PC-3 (cell line): Measurements from ENCODE around the gene ANKS1B. TPM values are rescaled to one million over a fixed set of nuclear protein-coding genes. Genes with fewer than 3 reads are reported as not detected.

Experiments
- ATAC-seq: fragments of 200-7000 bp; cut with Tn5 transposase; 2 replicates; pipeline ENCODE4 v1.9.1; 2020; ENCODE audit warnings: mild to moderate bottlenecking, moderate library complexity
- BruUV-seq: library from RNA; stranded (reverse); fragments of 400-500 nt; replicated peaks from 2 replicates; lab custom pipeline; 2021; lab: Mats Ljungman, UMichigan
- CTCF ChIA-PET: fragments of 300-600 bp; sonication (Branson Sonifier 250); formaldehyde crosslinking; loops from one replicate; lab custom pipeline; 2022; ENCODE audit warnings: antibody characterized with exemption; lab: Charles Lee
- POLR2A ChIA-PET: fragments of 300-600 bp; sonication (Branson Sonifier 250); formaldehyde crosslinking; loops from one replicate; lab custom pipeline; 2022; ENCODE audit warnings: antibody characterized with exemption; ENCODE audit not compliant: unreplicated experiment; lab: Charles Lee
- DNase-seq: peaks from one replicate; pipeline ENCODE4 v3.0.0-alpha.2; 2015
- H2AFZ ChIP-seq: fragments of 300-600 bp; sonication (generic); 2 replicates; pipeline ENCODE4 v1.6.0; 2016; ENCODE audit warnings: antibody characterized with exemption, low read length
- H3F3A ChIP-seq: fragments of 300-600 bp; sonication (generic); one replicate; pipeline ENCODE4 v1.6.0; 2017; ENCODE audit warnings: antibody characterized with exemption, low read length, control low read depth, mild to moderate bottlenecking; ENCODE audit not compliant: unreplicated experiment
- H3K27ac ChIP-seq: fragments of 300-600 bp; sonication (generic); 2 replicates; pipeline ENCODE4 v1.5.1; 2016; ENCODE audit warnings: mild to moderate bottlenecking, low read length
- H3K27me3 ChIP-seq: fragments of 300-600 bp; sonication (generic); 2 replicates; pipeline ENCODE4 v1.6.1; 2016; ENCODE audit warnings: low read length, mixed read lengths
- H3K36me3 ChIP-seq: fragments of 300-600 bp; sonication (generic); 2 replicates; pipeline ENCODE4 v1.6.1; 2016; ENCODE audit warnings: low read depth, mixed run types, low read length, mixed read lengths
- H3K4me1 ChIP-seq: fragments of 300-600 bp; sonication (generic); 2 replicates; pipeline ENCODE4 v1.5.1; 2016; ENCODE audit warnings: low read length; ENCODE audit not compliant: insufficient read depth
- H3K4me2 ChIP-seq: fragments of 300-600 bp; sonication (generic); 2 replicates; pipeline ENCODE4 v1.6.0; 2016; ENCODE audit warnings: low read length
- H3K4me3 ChIP-seq: fragments of 300-600 bp; sonication (generic); 2 replicates; pipeline ENCODE4 v1.5.1; 2016; ENCODE audit warnings: mild to moderate bottlenecking, low read length, mixed read lengths
- H3K79me2 ChIP-seq: fragments of 300-600 bp; sonication (generic); 2 replicates; pipeline ENCODE4 v1.6.1; 2017; ENCODE audit warnings: low read length, mixed read lengths
- H3K9ac ChIP-seq: fragments of 300-600 bp; sonication (generic); 2 replicates; pipeline ENCODE4 v1.6.0; 2016; ENCODE audit warnings: mild to moderate bottlenecking, low read length
- H3K9me2 ChIP-seq: fragments of 300-600 bp; sonication (generic); replicated peaks from 2 replicates; pipeline ENCODE4 v1.6.1; 2016; ENCODE audit warnings: mixed run types, low read length, mixed read lengths
- H3K9me3 ChIP-seq: fragments of 300-600 bp; sonication (generic); 2 replicates; pipeline ENCODE4 v1.6.1; 2016; ENCODE audit warnings: low read length, mixed read lengths
- H4K20me1 ChIP-seq: fragments of 300-600 bp; sonication (generic); 2 replicates; pipeline ENCODE4 v1.6.1; 2016; ENCODE audit warnings: low read length, mixed read lengths
- CTCF ChIP-seq: fragments of 300-600 bp; sonication (generic); conservative IDR thresholded peaks from 2 replicates; pipeline ENCODE4 v1.5.1; 2017; ENCODE audit warnings: antibody characterized with exemption, low read depth, mild to moderate bottlenecking, low read length
- EZH2 ChIP-seq: fragments of 300-600 bp; sonication (generic); IDR thresholded peaks from one replicate; pipeline ENCODE4 v1.6.1; 2017; ENCODE audit warnings: antibody characterized with exemption, mild to moderate bottlenecking, low read length; ENCODE audit not compliant: unreplicated experiment
- EZH2phosphoT487 ChIP-seq: fragments of 300-600 bp; sonication (generic); IDR thresholded peaks from 2 replicates; pipeline ENCODE4 v1.6.1; 2018; ENCODE audit warnings: mild to moderate bottlenecking, antibody characterized with exemption, low read length, borderline replicate concordance
- intact Hi-C: fragments of 100-400 bp; cut with micrococcal nuclease; formaldehyde crosslinking; loops from 2 replicates; pipeline ENCODE4 v1.9.0; 2023
- total RNA-seq: library from RNA; depleted of rRNA; stranded (reverse); fragments of >200 nt; gene quantifications from 2 replicates; pipeline ENCODE4 v1.2.3, GENCODE V29; 2014

ANKS1B gene
- total RNA-seq, 1 experiment from 2014 or later = 0.07 TPM

- H3K4me2 ChIP-seq = no peak overlapping the region
- no peak overlapping the region for H2AFZ ChIP-seq
- no peaks in the 10 kb centered on the region for H3K9me3 ChIP-seq
- TF ChIP-seq EZH2 (no peak), EZH2phosphoT487 (no peak), CTCF (no peak)
- no peak overlapping the region for H3K4me3 ChIP-seq
- no peak overlapping the region for H3K27ac ChIP-seq
- no peaks in the 10 kb centered on the region for H3F3A ChIP-seq
- H4K20me1 ChIP-seq = no peaks in the 10 kb centered on the region
- DNase-seq (no peak), ATAC-seq (no peak)
- no peaks in the 10 kb centered on the region for H3K4me1 ChIP-seq
- H3K27me3 ChIP-seq = no peaks in the 10 kb centered on the region
- no peaks in the 10 kb centered on the region for H3K9me2 ChIP-seq
- ChIA-PET CTCF (no interaction called here), POLR2A (no interaction called here)
- BruUV-seq = no TSS peak
- H3K79me2 ChIP-seq = no peaks in the 10 kb centered on the region
- no peaks in the 10 kb centered on the region for H3K36me3 ChIP-seq
- H3K9ac ChIP-seq = no peak overlapping the region
- intact Hi-C loops = no loop called here
Observed at GRCh38 chr12:99704458-99704857, 280.3 kb downstream of the ANKS1B start.

DNA sequence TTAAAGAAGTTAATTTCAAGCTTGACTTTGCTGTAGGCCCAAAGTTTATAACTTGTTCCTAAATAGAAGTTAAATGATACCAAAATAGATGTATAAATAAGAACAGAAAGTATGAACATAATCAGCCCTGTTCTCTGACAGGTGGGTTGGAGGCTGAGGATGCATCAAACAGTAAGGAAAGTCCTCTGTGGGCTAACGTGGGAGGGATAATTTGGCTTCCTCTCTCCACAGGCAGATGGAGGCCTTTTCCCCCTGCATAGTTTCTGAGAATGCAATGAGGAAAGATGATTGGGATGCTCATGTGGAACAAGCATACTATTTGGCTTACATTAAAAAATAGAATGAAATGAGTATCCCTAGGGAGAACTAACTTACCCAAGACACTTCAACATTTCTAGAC, 280.7 kb downstream of the ANKS1B start:
- H3K4me3 ChIP-seq = no peak overlapping the region
- no peak overlapping the region for H3K9ac ChIP-seq
- CTCF ChIA-PET = no interaction called here
- H3K4me1 ChIP-seq = no peaks in the 10 kb centered on the region
- H3F3A ChIP-seq = no peaks in the 10 kb centered on the region
- no peaks in the 10 kb centered on the region for H3K9me2 ChIP-seq
- DNase-seq = no peak
- no peak for ATAC-seq
- no peaks in the 10 kb centered on the region for H3K36me3 ChIP-seq
- intact Hi-C loops = no loop called here
- no TSS peak for BruUV-seq
- POLR2A ChIA-PET = no interaction called here
- no peaks in the 10 kb centered on the region for H3K79me2 ChIP-seq
- H3K27ac ChIP-seq = no peak overlapping the region
- no peak overlapping the region for H3K4me2 ChIP-seq
- no peak overlapping the region for H2AFZ ChIP-seq
- H3K27me3 ChIP-seq = no peaks in the 10 kb centered on the region
- H3K9me3 ChIP-seq = no peaks in the 10 kb centered on the region
- no peaks in the 10 kb centered on the region for H4K20me1 ChIP-seq
- TF ChIP-seq EZH2phosphoT487 (no peak), CTCF (no peak), EZH2 (no peak)

GRCh38 chr12:99700032-99700431, 284.7 kb downstream of the ANKS1B start:
- H3K4me2 ChIP-seq = no peak overlapping the region

More at GRCh38 chr12:99700032-99700431, 284.7 kb downstream of the ANKS1B start:
- BruUV-seq = no TSS peak
- no peak overlapping the region for H3K9ac ChIP-seq
- POLR2A ChIA-PET = no interaction called here
- no peaks in the 10 kb centered on the region for H3K27me3 ChIP-seq
- H3K79me2 ChIP-seq = no peaks in the 10 kb centered on the region
- H3K36me3 ChIP-seq = no peaks in the 10 kb centered on the region
- no peaks in the 10 kb centered on the region for H3K9me3 ChIP-seq
- TF ChIP-seq EZH2phosphoT487 (no peak), EZH2 (no peak), CTCF (no peak)
- H4K20me1 ChIP-seq = no peaks in the 10 kb centered on the region
- no peak overlapping the region for H2AFZ ChIP-seq
- H3K4me1 ChIP-seq = no peaks in the 10 kb centered on the region
- no peaks in the 10 kb centered on the region for H3F3A ChIP-seq
- no peak overlapping the region for H3K4me3 ChIP-seq
- ATAC-seq = no peak
- H3K9me2 ChIP-seq = no peaks in the 10 kb centered on the region
- no peak overlapping the region for H3K27ac ChIP-seq
- no peak for DNase-seq
- intact Hi-C loops = no loop called here
- CTCF ChIA-PET = no interaction called here
